ENCODE results near the gene LENG1. TPM values are rescaled to one million over a fixed set of nuclear protein-coding genes. Genes with fewer than 3 reads are reported as not detected.

LENG1 gene
- total and polyA plus RNA-seq, 9 of the 15 experiments (the other 6 are each of a cell fraction or from before 2014, with no cell fraction given): 0.30 to 10.5 (median 4.7) TPM

DNA sequence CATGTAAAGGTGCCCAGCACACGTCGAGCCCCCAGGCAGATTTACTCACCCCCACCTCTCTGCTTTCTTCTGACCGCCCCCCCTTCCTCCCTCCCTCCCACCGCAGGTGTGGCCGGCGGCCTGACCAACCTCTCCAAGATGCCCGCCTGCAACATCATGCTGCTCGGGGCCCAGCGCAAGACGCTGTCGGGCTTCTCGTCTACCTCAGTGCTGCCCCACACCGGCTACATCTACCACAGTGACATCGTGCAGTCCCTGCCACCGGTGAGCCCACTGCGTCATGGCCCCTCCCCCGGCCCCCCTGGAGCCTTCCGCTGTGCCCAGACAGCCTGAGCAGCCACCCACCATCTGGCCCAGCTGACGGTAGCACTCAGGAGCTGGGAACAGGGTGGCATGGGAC lies 35.1 kb downstream of the LENG1 start:
- Histone ChIP-seq H3K4me3 (no peak overlapping the region), H3K9me1 (ENCODE audit: control insufficient read depth, insufficient read depth, low read length) (no peaks in the 10 kb centered on the region), H2AFZ (ENCODE audit: low read depth, low read length) (no peak overlapping the region), H3K4me2 (ENCODE audit: insufficient read depth, low read length) (no peak overlapping the region), H3K4me1 (replicated peaks in 1 of 2; ENCODE audit: control insufficient read depth in 2 of 2, insufficient read depth in 2 of 2, low read length in 2 of 2) (no peaks in the 10 kb centered on the region; a peak in 1 of 5 replicates), H3K27ac (ENCODE audit: extremely low read depth, low read depth, low read length) (no peak overlapping the region), H3K79me2 (ENCODE audit: control insufficient read depth, insufficient read depth, low read length) (no peaks in the 10 kb centered on the region), H3K9ac (ENCODE audit: insufficient read depth in 1 of 2, low read depth in 2 of 2, low read length in 2 of 2) (peak overlapping the region in 1 of 2 experiments; percentile 35; a peak in 1 of 4 replicates), H4K20me1 (replicated peaks; ENCODE audit: control insufficient read depth, insufficient read depth, low read length) (no peaks in the 10 kb centered on the region), H3K9me3 (replicated peaks; ENCODE audit: control insufficient read depth, insufficient read depth, low read depth, low read length) (no peaks in the 10 kb centered on the region), H3K27me3 (ENCODE audit: control insufficient read depth in 2 of 2, insufficient read depth in 2 of 2, low read length in 2 of 2) (no peaks in the 10 kb centered on the region), H3K36me3 (ENCODE audit: control insufficient read depth, insufficient read depth, low read length) (peaks cover 87% of the 10 kb centered on the region; the same call in 2 of the 3 replicates)
- DNase-seq (ENCODE audit: extremely low read depth in 1 of 4, low spot score in 3 of 4) (no peak), ATAC-seq (no peak), FAIRE-seq (no peak)
- TF ChIP-seq BACH1 (tag; IDR thresholded peaks at IDR 0.05) (no peak), RUNX1 (IDR thresholded peaks at IDR 0.05; ENCODE audit: low read depth) (no peak), ZNF274 (IDR thresholded peaks at IDR 0.05; ENCODE audit: borderline replicate concordance, low read depth, low read length) (no peak), RBFOX2 (IDR thresholded peaks at IDR 0.05; ENCODE audit: low read depth, low read length) (0 out of 2 replicates have a peak, but pooled peaks have one; percentile 9)
- in situ Hi-C loops (cut with MboI) (no loop called here), intact Hi-C loops (cut with micrococcal nuclease) (no loop called here)
- CTCF ChIA-PET (ENCODE audit: low intra/inter-chr PET ratio): no interaction called here
- POLR2A ChIA-PET: interaction anchor here (1.9 to 2.0 kb wide), 2 partner anchors 9 to 12 kb away, joined by 9 to 13 read pairs; partner anchors contain the start of genes PRPF31 and TFPT
- BruUV-seq (replicated peaks): no TSS peak
- WGBS (ENCODE audit: insufficient coverage, low coverage, missing lambda C conversion rate): 96% methylated on average over 9 of the region's 19 CpGs

DNA sequence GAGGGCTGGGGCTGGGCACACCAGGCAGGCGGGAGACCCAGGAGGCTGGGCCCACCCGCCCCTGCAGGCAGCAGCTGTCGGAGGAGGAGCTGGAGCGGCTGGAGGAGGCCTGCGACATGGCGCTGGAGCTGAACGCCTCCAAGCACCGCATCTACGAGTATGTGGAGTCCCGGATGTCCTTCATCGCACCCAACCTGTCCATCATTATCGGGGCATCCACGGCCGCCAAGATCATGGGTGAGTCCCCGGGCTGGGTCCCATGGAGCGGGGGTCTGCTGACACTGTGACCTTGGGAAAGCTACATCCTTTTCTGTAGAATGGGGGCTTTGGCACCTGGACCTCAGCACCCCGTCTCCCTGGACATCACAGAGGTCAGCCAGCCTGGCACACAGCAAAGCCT lies 35.8 kb downstream of the LENG1 start:
- FAIRE-seq (no peak), ATAC-seq (no peak), DNase-seq (ENCODE audit: extremely low read depth in 1 of 4, low spot score in 3 of 4) (no peak)
- Histone ChIP-seq H4K20me1 (replicated peaks; ENCODE audit: control insufficient read depth, insufficient read depth, low read length) (no peaks in the 10 kb centered on the region), H3K4me2 (ENCODE audit: insufficient read depth, low read length) (no peak overlapping the region), H3K79me2 (ENCODE audit: control insufficient read depth, insufficient read depth, low read length) (no peaks in the 10 kb centered on the region), H3K9ac (ENCODE audit: insufficient read depth in 1 of 2, low read depth in 2 of 2, low read length in 2 of 2) (no peak overlapping the region), H3K27ac (ENCODE audit: extremely low read depth, low read depth, low read length) (no peak overlapping the region), H2AFZ (ENCODE audit: low read depth, low read length) (no peak overlapping the region), H3K27me3 (ENCODE audit: control insufficient read depth in 2 of 2, insufficient read depth in 2 of 2, low read length in 2 of 2) (no peaks in the 10 kb centered on the region), H3K36me3 (ENCODE audit: control insufficient read depth, insufficient read depth, low read length) (peaks cover 81% of the 10 kb centered on the region; the same call in 2 of the 3 replicates), H3K4me3 (no peak overlapping the region), H3K4me1 (replicated peaks in 1 of 2; ENCODE audit: control insufficient read depth in 2 of 2, insufficient read depth in 2 of 2, low read length in 2 of 2) (no peaks in the 10 kb centered on the region), H3K9me3 (replicated peaks; ENCODE audit: control insufficient read depth, insufficient read depth, low read depth, low read length) (no peaks in the 10 kb centered on the region), H3K9me1 (ENCODE audit: control insufficient read depth, insufficient read depth, low read length) (no peaks in the 10 kb centered on the region)
- intact Hi-C loops (cut with micrococcal nuclease) (no loop called here), in situ Hi-C loops (cut with MboI) (no loop called here)
- CTCF ChIA-PET (ENCODE audit: low intra/inter-chr PET ratio): no interaction called here
- BruUV-seq (replicated peaks): no TSS peak
- 93% methylated on average over 14 of the region's 17 CpGs for WGBS (ENCODE audit: insufficient coverage, low coverage, missing lambda C conversion rate)
- POLR2A ChIA-PET: interaction anchor here (0.6 to 2.0 kb wide), 3 partner anchors 8 to 79 kb away, joined by 3 to 13 read pairs (median 9); partner anchors contain the start of genes PRPF31 and TFPT
- TF ChIP-seq, protein P1, sequence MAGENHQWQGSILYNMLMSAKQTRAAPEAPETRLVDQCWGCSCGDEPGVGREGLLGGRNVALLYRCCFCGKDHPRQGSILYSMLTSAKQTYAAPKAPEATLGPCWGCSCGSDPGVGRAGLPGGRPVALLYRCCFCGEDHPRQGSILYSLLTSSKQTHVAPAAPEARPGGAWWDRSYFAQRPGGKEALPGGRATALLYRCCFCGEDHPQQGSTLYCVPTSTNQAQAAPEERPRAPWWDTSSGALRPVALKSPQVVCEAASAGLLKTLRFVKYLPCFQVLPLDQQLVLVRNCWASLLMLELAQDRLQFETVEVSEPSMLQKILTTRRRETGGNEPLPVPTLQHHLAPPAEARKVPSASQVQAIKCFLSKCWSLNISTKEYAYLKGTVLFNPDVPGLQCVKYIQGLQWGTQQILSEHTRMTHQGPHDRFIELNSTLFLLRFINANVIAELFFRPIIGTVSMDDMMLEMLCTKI (IDR thresholded peaks at IDR 0.05; ENCODE audit: partially characterized antibody): no peak
- no peak for TF ChIP-seq L3MBTL2 (IDR thresholded peaks at IDR 0.05)
- no peak for TF ChIP-seq BACH1 (tag; IDR thresholded peaks at IDR 0.05)
- TF ChIP-seq ZNF766 (CRISPR knock-in tag; conservative IDR thresholded peaks at IDR 0.05): no peak
- no peak for TF ChIP-seq TAF1 (IDR thresholded peaks at IDR 0.05; ENCODE audit: control insufficient read depth, extremely low read depth, insufficient read depth, low read length, severe bottlenecking)
- TF ChIP-seq, protein P2, sequence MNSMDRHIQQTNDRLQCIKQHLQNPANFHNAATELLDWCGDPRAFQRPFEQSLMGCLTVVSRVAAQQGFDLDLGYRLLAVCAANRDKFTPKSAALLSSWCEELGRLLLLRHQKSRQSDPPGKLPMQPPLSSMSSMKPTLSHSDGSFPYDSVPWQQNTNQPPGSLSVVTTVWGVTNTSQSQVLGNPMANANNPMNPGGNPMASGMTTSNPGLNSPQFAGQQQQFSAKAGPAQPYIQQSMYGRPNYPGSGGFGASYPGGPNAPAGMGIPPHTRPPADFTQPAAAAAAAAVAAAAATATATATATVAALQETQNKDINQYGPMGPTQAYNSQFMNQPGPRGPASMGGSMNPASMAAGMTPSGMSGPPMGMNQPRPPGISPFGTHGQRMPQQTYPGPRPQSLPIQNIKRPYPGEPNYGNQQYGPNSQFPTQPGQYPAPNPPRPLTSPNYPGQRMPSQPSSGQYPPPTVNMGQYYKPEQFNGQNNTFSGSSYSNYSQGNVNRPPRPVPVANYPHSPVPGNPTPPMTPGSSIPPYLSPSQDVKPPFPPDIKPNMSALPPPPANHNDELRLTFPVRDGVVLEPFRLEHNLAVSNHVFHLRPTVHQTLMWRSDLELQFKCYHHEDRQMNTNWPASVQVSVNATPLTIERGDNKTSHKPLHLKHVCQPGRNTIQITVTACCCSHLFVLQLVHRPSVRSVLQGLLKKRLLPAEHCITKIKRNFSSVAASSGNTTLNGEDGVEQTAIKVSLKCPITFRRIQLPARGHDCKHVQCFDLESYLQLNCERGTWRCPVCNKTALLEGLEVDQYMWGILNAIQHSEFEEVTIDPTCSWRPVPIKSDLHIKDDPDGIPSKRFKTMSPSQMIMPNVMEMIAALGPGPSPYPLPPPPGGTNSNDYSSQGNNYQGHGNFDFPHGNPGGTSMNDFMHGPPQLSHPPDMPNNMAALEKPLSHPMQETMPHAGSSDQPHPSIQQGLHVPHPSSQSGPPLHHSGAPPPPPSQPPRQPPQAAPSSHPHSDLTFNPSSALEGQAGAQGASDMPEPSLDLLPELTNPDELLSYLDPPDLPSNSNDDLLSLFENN (IDR thresholded peaks at IDR 0.05; ENCODE audit: low read depth in 2 of 2, low read length in 2 of 2): no peak
- TF ChIP-seq NELFE (IDR thresholded peaks at IDR 0.05; ENCODE audit: insufficient read depth, insufficient read length): no peak
- no peak for TF ChIP-seq ZNF217 (CRISPR knock-in tag; IDR thresholded peaks at IDR 0.05)

All from K562 (cell line).